MM.1S (cell line): ENCODE data around the gene GATB.

Experiments used
- DNase-seq: peaks from one replicate; pipeline ENCODE4 v3.0.0-alpha.2; 2015
- H2AFZ ChIP-seq: fragments of 300-600 bp; sonication (generic); 2 replicates; pipeline ENCODE4 v1.6.0; 2016; ENCODE audit warnings: antibody characterized with exemption, low read length
- H3F3A ChIP-seq: fragments of 300-600 bp; sonication (generic); 2 replicates; pipeline ENCODE4 v1.6.1; 2016; ENCODE audit warnings: mild to moderate bottlenecking, antibody characterized with exemption, low read length, moderate library complexity, mixed read lengths; ENCODE audit not compliant: insufficient read depth
- H3K27ac ChIP-seq: fragments of 300-600 bp; sonication (generic); 2 replicates; pipeline ENCODE4 v1.5.1; 2016; ENCODE audit warnings: mild to moderate bottlenecking, low read length
- H3K27me3 ChIP-seq: fragments of 300-600 bp; sonication (generic); replicated peaks from 2 replicates; pipeline ENCODE4 v1.6.0; 2016; ENCODE audit warnings: low read length; ENCODE audit not compliant: insufficient read depth
- H3K36me3 ChIP-seq: fragments of 300-600 bp; sonication (generic); replicated peaks from 2 replicates; pipeline ENCODE4 v1.6.1; 2016; ENCODE audit warnings: mild to moderate bottlenecking, low read length, mixed read lengths; ENCODE audit not compliant: insufficient read depth
- H3K4me1 ChIP-seq: fragments of 300-600 bp; sonication (generic); 2 replicates; pipeline ENCODE4 v1.6.1; 2016; ENCODE audit warnings: low read length, mixed read lengths
- H3K4me2 ChIP-seq: fragments of 300-600 bp; sonication (generic); 2 replicates; pipeline ENCODE4 v1.6.0; 2016; ENCODE audit warnings: low read depth, low read length
- H3K4me3 ChIP-seq: fragments of 300-600 bp; sonication (generic); 2 replicates; pipeline ENCODE4 v1.5.1; 2016; ENCODE audit warnings: low read length, mixed read lengths
- H3K79me2 ChIP-seq: fragments of 300-600 bp; sonication (generic); 2 replicates; pipeline ENCODE4 v1.6.1; 2016; ENCODE audit warnings: mixed run types, low read length, mixed read lengths
- H3K9ac ChIP-seq: fragments of 300-600 bp; sonication (generic); 2 replicates; pipeline ENCODE4 v1.6.1; 2016; ENCODE audit warnings: low read length, mixed read lengths
- H3K9me2 ChIP-seq: fragments of 300-600 bp; sonication (generic); replicated peaks from 2 replicates; pipeline ENCODE4 v1.6.1; 2016; ENCODE audit warnings: mild to moderate bottlenecking, low read length, mixed read lengths; ENCODE audit not compliant: insufficient read depth
- H3K9me3 ChIP-seq: fragments of 300-600 bp; sonication (generic); replicated peaks from 2 replicates; pipeline ENCODE4 v1.6.1; 2016; ENCODE audit warnings: mild to moderate bottlenecking, low read length, mixed read lengths; ENCODE audit not compliant: insufficient read depth
- H4K20me1 ChIP-seq: fragments of 300-600 bp; sonication (generic); 2 replicates; pipeline ENCODE4 v1.6.1; 2016; ENCODE audit warnings: mild to moderate bottlenecking, low read length, moderate library complexity, mixed read lengths; ENCODE audit not compliant: insufficient read depth
- CTCF ChIP-seq: fragments of 300-600 bp; sonication (generic); IDR thresholded peaks from 2 replicates; pipeline ENCODE4 v1.5.1; 2016; ENCODE audit warnings: antibody characterized with exemption, low read length, mixed read lengths
- EZH2 ChIP-seq: fragments of 300-600 bp; sonication (generic); optimal IDR thresholded peaks from 2 replicates; pipeline ENCODE3; 2017; ENCODE audit warnings: low read depth, mild to moderate bottlenecking, antibody characterized with exemption, low read length, mixed read lengths
- EZH2phosphoT487 ChIP-seq: fragments of 300-600 bp; sonication (generic); IDR thresholded peaks from 2 replicates; pipeline ENCODE4 v1.6.1; 2018; ENCODE audit warnings: antibody characterized with exemption, low read length

GATB gene

GRCh38 chr4:151656058-151656457, 104.7 kb downstream of the GATB start:
- no peak for DNase-seq
- Histone ChIP-seq H2AFZ (no peak overlapping the region), H3K4me2 (no peak overlapping the region), H3K27ac (no peak overlapping the region), H3K9me3 (no peaks in the 10 kb centered on the region), H3K9ac (no peak overlapping the region), H3K79me2 (no peaks in the 10 kb centered on the region), H3K4me1 (no peaks in the 10 kb centered on the region), H3K4me3 (no peak overlapping the region), H3F3A (no peaks in the 10 kb centered on the region), H3K27me3 (no peaks in the 10 kb centered on the region), H3K36me3 (no peaks in the 10 kb centered on the region), H4K20me1 (no peaks in the 10 kb centered on the region), H3K9me2 (no peaks in the 10 kb centered on the region)
- TF ChIP-seq CTCF (no peak), EZH2 (no peak), EZH2phosphoT487 (no peak)

- Histone ChIP-seq H3K4me1 (no peaks in the 10 kb centered on the region), H2AFZ (no peak overlapping the region), H4K20me1 (no peaks in the 10 kb centered on the region), H3K4me3 (no peak overlapping the region), H3K9me3 (no peaks in the 10 kb centered on the region), H3K27ac (no peak overlapping the region), H3K9ac (no peak overlapping the region), H3K79me2 (no peaks in the 10 kb centered on the region), H3K36me3 (no peaks in the 10 kb centered on the region), H3K4me2 (no peak overlapping the region), H3K9me2 (no peaks in the 10 kb centered on the region), H3F3A (no peaks in the 10 kb centered on the region), H3K27me3 (no peaks in the 10 kb centered on the region)
- DNase-seq, result no peak
- TF ChIP-seq EZH2 (no peak), EZH2phosphoT487 (no peak), CTCF (no peak)
Measured at GRCh38 chr4:151653548-151653918, 107.3 kb downstream of the GATB start.

GRCh38 chr4:151652841-151653547, 107.8 kb downstream of the GATB start:
- Histone ChIP-seq H3K4me1 (no peaks in the 10 kb centered on the region), H3K4me2 (no peak overlapping the region), H3K9me3 (no peaks in the 10 kb centered on the region), H3K79me2 (no peaks in the 10 kb centered on the region), H4K20me1 (no peaks in the 10 kb centered on the region), H3K9me2 (no peaks in the 10 kb centered on the region), H3K27me3 (no peaks in the 10 kb centered on the region), H3K36me3 (no peaks in the 10 kb centered on the region), H3K4me3 (no peak overlapping the region), H3K9ac (no peak overlapping the region), H3F3A (no peaks in the 10 kb centered on the region), H3K27ac (no peak overlapping the region), H2AFZ (no peak overlapping the region)
- TF ChIP-seq EZH2, result no peak
- no peak for TF ChIP-seq EZH2phosphoT487
- DNase-seq, result no peak

GRCh38 chr4:151651496-151651895, 109.3 kb downstream of the GATB start:
- no peaks in the 10 kb centered on the region for H3K9me3 ChIP-seq
- no peaks in the 10 kb centered on the region for H3K9me2 ChIP-seq
- no peaks in the 10 kb centered on the region for H3F3A ChIP-seq
- DNase-seq, result no peak
- H3K27me3 ChIP-seq, result no peaks in the 10 kb centered on the region
- no peaks in the 10 kb centered on the region for H3K4me1 ChIP-seq
- H3K36me3 ChIP-seq, result no peaks in the 10 kb centered on the region
- no peak overlapping the region for H3K4me2 ChIP-seq
- H3K9ac ChIP-seq, result no peak overlapping the region
- no peaks in the 10 kb centered on the region for H3K79me2 ChIP-seq
- H3K27ac ChIP-seq, result no peak overlapping the region
- no peaks in the 10 kb centered on the region for H4K20me1 ChIP-seq
- TF ChIP-seq CTCF (no peak), EZH2 (no peak), EZH2phosphoT487 (no peak)
- H2AFZ ChIP-seq, result no peak overlapping the region
- no peak overlapping the region for H3K4me3 ChIP-seq
